HG03442 (cell line): ENCODE measurements around the gene NRIP2.
"Not testable (repeated sequence)": the region's sequence is repeated elsewhere in the genome, so short reads cannot be mapped to it uniquely, and the experiment has no call there.

Experiments used
- ATAC-seq: cut with Tn5 transposase; IDR thresholded peaks from one replicate; pipeline ENCODE4 v1.9.1; 2021; ENCODE audit warnings: mild to moderate bottlenecking, moderate library complexity; ENCODE audit not compliant: unreplicated experiment

The NRIP2 gene

DNA sequence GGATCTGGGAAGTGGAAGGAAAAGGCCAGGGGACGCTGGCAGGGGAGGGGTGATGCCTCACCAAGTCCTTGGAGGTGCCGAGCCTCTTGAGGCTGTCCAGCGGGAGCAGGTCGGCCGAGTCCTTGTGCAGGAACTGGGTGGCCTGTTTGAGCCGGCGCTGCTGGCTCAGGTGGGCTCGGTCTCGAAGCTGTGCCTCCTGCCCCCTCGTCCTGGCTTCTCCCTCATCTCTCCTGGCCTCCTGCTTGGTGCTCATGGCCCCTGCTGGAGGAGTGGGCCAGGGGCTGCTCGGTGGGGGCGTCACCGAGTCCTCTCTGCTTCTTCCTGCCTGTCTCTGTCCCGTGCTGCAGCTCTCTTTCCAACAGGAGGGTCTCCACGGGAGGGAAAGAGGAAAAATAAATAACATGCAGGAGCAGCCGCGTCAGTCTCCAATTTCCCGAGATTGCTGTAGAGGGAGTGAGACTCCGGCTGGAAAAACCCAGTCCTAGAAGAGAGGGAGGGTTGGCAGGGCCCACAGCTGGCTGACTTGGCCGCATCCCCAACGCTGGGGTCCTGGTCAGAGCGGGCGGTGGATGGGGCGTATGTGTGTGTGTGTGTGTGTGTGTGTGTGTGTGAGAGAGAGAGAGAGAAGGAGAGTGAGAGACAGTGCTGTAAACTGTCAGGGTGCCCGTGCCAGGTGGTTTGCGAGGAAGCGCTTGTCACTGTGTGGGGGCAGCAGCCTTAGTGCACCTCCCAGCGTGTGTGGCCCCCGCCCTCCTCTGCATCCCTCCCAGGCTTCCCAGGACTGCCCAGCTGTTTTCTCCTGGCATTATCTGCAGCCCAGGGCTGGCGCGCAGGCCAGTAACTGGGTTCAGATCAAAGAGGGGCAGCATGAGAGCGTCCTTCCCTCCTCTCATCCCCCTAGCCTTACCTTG is at the start of gene NRIP2:
Gene NRIP2 (minus strand): TSS at position 455 of the 911 bp plus-strand sequence. CDS start 52 bp downstream, at position 403.
- no peak for ATAC-seq

DNA sequence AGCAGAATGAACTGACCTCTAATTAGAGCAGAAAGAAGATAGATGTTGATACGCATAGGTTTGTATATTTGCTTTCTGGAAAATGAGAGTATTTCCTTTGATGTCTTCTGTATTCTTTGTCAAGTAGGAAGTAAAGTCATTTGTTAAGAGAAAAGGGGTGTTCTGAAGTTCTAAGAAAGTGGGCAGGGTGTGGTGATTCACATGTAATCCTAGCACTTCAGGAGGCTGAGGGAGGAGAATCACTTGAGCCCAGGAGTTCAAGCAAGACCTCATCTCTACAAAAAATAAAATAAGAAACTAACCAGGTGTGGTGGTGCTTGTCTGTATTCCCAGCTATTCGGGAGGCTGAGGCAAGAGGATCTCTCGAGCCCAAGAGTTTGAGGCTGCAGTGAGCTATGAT is 45.0 kb upstream of the NRIP2 start:
- no peak for ATAC-seq

DNA sequence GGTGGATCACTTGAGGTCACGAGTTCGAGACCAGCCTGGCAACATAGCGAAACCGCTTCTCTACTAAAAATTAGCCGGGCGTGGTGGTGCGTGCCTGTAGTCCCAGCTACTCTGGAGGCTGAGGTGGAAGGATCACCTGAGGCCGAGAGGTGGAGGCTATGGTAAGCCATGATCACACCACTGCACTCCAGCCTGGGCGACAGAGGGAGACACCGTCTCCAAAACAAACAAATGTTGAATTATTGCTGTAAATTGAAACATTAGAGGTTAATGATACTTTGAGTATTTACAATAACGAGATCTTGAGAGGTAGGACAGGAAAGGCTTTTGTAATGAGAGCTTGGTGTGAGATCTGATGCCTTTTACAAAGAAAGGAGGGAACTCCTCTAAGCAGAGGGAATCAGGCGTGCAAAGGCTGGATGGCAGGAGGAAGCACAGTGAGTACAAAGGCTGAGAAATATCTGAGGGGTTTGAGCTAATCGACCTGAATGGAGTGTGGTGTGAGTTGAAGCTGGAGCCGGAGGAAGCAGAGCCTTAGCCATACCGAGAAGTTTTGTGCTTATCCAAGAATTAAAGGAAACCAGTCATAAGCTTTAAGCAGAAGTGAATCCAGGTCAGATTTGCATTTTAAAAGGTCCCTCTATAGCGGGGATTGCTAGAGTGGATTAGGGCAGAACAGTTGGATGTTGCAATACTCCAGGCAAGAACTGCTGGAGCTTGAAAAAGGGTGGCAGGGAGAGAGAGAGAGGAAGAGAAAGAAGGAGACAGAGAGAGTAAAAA is 43.3 kb upstream of the NRIP2 start:
- ATAC-seq: no peak

DNA sequence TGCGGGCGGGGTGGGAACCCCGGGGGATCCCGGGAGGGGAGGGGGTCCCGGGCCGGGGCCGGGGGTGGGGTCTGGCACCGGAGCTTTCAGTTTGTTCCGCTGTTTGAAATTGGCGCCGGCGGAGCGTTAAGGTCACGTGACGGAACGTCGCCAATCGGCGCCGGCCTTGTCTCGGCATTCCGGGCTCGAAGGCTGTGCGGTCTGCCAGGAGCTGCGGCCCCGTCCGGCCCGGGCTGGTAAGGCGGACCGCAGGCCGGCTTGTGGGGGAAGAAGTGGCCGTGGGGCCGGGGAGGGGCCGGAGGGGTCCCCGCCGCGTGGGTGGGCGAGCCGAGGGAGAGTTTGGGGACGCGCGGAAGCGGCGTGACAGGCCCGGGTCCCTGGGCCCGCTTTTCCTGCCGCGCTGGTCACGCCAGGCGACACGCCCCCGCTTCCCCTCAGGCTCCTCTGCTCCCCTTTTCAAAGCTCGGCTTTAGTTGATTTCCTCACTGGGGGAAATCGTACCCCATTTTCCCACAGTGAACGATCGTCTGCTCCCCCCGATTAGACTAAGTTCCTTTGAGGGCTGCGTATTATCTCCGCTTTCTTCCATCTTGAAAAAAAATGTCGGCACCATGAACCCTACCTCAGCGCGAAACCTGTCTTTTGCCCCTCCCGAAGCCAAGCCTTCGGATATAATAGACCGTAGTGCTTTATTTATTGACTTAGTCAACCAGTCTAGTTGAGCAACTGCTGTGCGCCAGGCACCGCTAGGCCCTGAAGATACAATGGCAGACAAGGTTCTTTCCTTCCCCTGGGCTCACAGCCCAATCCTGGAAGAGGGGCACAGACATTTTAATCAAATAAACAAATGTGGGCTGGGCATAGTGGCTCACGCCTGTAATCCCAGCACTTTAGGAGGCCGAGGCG is 42.5 kb upstream of the NRIP2 start, which contains the start of the genes FOXM1 and RHNO1:
Gene FOXM1 (minus strand): TSS at position 128 of the 906 bp plus-strand sequence. CDS start 2,696 bp downstream, outside the sequence.
Gene RHNO1 (plus strand): TSS at position 177 of the 906 bp plus-strand sequence. CDS start 8,144 bp downstream, outside the sequence.
- peak; percentile 76 for ATAC-seq

GRCh38 chr12:2876431-2877046 is 41.7 kb upstream of the NRIP2 start:
- peak; percentile 26 for ATAC-seq

GRCh38 chr12:2868986-2869632 is 34.3 kb upstream of the NRIP2 start:
- ATAC-seq: not testable (repeated sequence)

DNA sequence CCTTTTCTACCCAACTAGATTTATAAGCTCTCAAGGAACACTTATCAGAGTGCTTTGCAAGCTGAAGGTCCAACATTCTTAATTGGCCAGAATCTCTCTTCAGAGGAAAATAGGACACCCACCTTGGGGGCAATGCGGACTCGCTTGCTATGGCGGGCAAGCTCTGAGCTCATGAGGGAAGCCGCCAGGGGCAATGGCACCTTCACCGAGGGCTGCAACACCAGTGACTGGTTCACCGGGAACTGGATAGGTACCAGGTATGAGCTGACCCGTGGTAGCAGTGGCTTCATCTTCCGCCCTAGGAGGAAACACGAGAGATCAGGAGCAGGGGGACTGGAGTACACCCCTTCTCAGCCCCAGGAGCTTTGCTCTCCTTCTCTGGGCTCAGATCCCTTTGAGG is 29.4 kb upstream of the NRIP2 start:
- ATAC-seq: no peak

- not testable (repeated sequence) for ATAC-seq
These were observed 28.6 kb upstream of the NRIP2 start for GRCh38 chr12:2863402-2863801.

- no peak for ATAC-seq
These were observed 28.0 kb upstream of the NRIP2 start for GRCh38 chr12:2862876-2863275.

DNA sequence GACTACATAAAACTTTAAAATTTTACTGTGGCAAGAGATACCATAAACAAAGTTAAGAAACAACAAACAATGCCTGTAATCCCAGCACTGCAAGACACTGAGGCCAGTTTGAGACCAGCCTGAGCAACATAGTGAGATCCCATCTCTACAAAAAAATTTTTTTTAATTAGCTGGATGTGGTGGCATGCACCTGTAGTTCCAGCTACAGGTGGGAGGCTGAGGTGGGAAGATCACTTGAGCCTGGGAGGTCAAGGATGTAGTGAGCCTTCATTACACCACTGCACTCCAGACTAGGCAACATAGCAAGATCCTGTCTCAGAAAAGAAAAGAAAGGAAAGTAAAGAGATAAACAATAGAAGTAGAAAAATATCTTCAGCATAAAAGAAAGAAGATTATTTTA is 25.3 kb upstream of the NRIP2 start:
- ATAC-seq: no peak

- no peak for ATAC-seq
These were observed 24.1 kb upstream of the NRIP2 start for GRCh38 chr12:2858944-2859421.

GRCh38 chr12:2858334-2858733 is 23.5 kb upstream of the NRIP2 start:
- no peak for ATAC-seq

GRCh38 chr12:2857576-2857975 is 22.7 kb upstream of the NRIP2 start:
- ATAC-seq: no peak

- no peak for ATAC-seq
These were observed 22.2 kb upstream of the NRIP2 start, which contains the start of gene TEX52 for GRCh38 chr12:2857021-2857431. TSS of gene TEX52 (minus strand) at chr12:2857039. CDS start at chr12:2857026, 13 bp downstream.

DNA sequence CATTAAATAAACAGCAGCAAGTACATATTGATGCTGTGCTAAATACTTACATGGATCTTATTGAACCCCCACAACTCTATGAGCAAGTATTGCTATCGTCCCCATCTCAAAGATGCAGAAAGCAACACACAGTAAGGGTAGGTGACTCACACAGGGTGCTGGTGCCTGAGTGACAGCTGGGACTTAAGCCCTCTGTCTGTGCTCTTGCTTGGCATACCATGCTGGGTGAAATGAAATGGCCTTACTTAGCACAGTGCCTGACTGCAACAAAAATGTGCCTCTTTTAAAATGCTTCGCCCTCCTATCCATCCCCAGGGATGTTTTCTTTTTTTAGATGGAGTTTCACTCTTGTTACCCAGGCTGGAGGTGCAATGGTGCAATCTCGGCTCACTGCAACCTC is 21.2 kb upstream of the NRIP2 start:
- ATAC-seq: no peak

GRCh38 chr12:2855546-2855945 is 20.7 kb upstream of the NRIP2 start:
- ATAC-seq: no peak

DNA sequence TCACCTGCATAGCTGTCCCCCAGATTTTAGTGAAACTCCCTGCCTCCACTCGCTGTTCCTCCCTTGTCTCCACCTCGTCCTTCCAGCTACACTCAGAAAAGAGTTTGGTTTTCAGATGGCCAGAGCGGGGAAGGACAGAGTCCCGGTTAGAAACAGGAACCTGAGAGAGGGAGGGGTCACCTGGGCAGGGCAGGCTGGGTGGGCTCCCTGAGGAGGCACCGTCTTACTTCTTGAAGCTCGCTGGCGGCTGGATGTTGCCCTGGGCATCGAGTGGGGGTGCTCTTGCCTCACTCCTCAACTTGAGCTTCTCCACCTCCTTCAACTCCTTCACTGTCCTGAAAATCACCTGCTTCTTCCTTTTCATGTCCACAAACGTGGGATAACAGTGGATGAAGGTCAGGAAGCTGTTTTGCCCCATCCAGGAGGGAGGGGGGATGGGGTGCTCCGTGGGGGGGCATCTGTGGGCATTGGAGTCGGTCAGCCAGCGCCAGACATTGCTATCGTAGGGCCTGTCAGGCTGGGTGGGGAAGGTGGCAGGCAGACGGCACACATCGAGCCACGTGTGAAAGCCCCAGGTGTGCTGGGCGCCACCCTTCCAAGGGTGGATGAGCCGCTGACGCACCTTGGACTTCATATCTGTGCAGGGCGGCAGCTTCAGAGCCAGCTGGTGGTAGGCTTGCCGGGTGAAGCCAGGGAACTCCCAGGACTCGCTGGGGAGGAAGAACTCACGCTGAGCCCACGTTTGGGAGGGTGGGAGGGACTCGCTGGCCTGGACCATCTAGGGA is 20.0 kb upstream of the NRIP2 start:
- no peak for ATAC-seq

DNA sequence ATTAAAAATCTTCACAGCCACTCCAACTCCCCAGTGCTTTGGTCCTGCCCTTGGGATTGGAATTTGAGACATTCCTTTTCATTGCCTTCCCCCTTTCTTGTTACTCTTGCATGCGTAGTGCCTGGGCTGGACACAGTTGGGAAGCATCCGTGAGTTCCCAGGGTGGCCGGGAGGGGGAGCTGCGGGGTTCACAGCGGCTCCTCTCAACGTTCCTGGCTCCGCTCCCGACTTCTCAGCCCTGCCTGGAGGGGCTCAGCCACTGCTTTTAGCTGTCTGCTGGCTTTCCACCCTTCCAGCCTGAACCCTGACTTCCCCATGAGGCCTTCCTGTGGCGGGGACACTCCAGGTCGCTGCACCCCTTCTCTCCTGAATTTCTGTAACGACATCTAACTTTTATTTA is 18.8 kb upstream of the NRIP2 start:
- no peak for ATAC-seq

DNA sequence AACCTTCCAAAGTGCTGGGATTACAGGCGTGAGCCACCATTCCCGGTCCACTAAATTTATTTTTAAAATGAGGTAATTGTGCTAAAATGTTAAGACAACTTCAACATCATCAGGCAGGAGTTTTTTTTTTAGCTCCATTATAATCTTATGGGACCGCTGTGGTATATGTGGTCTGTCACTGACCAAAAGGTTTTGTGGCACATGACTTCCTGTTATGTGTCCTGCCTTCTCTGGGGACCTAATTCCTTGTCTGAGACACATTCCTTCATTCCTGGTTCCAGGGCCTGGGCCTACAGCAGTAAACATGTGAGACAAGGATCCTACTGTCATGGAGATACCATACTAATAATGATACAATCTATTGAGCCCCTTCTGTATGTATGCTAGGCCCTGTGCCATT is 17.1 kb upstream of the NRIP2 start:
- no peak for ATAC-seq
